Suppressor macrophage (primary cell): ENCODE measurements around the gene TMEM198.
A peak's percentile ranks its signal among the peaks of the same experiment; 100 is the strongest.

Source experiments
- DNase-seq, 4 experiments: peaks; one replicate each; pipeline ENCODE4 v3.0.0-alpha.2; 2020 to 2022

The TMEM198 gene

DNA sequence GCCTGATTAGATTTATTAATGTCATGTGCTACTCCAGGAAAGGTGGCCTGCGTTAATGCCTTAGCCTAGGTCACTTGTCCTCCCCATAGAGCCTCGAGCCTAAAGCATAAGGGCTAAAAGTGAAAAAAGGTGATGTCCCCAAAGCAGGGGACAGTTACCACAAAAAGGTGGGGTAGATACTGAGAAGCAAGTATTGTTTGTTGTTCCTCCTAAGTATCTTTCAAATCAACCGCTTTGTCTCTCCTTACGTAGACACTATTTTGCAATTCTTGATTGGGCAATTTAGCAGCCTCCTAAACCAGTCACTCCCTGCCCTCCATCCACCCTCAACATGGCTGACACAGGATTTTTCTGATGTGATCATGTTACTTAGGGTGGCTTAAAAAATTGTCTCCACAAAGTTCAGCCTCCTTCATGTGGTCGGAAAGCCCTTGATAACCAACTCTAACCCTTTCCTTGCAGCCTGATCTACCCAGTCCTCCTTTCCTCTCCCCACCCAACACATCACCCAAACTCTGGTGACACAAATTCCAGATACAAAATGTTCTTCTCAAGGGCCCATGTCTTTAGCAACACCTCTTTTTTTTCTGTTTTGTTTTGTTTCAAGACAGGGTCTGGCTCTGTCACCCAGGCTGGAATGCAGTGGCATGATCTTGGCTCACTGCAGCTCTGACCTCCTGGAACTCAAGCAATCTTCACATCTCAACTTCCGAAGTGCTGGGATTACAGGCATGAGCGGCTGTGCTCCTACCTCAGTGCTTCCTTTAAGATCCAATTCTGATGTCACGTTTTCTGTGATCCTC is 35.2 kb downstream of the TMEM198 start:
- peak; percentile 28 to 69 (median 55) for DNase-seq

DNA sequence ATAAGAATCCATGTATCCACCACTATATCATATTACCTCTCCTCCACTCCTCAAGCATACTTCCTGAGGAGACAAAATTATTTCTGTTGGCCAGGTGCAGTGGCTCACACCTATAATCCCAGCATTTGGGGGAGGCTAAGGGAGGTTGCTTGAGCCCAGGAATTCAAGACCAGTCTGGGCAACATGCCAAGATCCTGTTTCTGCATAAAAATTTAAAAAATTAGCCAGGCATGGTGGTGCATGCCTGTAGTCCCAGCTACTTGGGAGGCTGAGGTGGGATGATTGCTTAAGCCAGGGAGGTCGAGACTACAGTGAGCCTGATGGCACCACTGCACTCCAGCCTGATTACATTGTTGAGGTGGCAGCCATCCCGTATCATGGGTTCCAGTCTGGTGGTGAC is 37.5 kb downstream of the TMEM198 start:
- DNase-seq = no peak

DNA sequence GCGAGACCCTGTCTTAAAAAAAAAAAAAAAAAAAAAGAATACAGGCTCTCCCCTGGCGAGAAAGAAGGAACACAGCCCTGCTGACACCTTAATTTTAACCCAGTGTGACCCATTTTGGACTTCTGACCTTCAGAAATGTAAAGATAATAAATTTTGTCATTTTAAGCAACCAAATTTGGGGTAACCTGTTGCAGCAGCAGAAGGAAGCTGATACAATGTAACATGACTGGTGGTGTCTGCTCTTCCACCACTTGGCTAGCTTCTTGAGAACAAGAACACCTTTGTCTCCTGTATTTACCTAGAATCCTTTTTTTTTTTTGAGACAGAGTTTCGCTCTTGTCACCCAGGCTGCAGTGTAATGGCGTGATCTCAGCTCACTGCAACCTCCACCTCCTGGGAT is 47.3 kb downstream of the TMEM198 start:
- no peak for DNase-seq

DNA sequence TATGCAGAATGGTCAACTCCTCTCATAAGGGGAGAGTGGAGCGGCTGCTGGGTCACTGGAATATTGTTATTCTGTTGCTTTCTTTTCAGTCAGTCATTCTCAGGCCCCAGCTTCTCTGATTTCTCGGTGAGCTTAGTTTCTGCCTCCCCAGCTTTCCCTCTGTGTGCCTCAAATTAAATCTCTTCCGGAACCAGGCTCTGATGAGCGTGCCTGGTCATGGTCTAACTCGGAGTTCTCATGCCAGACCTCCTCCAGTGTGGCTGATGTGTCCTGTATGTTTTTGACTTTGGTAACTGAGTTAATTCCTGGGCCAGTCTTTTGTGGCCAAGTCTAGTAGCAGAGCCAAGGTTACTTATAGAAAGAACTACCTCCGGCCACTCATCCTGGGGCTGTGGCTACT is 48.9 kb downstream of the TMEM198 start:
- DNase-seq = no peak

DNA sequence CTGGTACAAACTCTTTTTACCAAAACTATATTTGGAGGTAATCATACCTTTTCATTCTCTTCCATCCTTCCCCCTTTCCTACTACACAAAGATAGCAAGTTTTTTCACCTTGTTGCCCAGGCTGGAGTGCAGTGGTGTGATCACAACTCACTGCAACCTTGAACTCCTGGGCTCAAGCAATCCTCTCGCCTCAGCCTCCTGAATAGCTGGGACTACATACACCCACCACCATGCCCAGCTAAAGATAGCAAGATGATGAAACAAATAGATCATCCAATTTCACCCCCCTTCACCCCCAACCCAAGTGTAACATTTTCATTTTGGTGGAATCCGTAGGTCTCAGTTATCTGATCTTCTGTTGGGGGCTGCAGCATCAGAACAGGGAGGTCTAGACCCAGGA is 49.3 kb downstream of the TMEM198 start:
- DNase-seq = no peak

DNA sequence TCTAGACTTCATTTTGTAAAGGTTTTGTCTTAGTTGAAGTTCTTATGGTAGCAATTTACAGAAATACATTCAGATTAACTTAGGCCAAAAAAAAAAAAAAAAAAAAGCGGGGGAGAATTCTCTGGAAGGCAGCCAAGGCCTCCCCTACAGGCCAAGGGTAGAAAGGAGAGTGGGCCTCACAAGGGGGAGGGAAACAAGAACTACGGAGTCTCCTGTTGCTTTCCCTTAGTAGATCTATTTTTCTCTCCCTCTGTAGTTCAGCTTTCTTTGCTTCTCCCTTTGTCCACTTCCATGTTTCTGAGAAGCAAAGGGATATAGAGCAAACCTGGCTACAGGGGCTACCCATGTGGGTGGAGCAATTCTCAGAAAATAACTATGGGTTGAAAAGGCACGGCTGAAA is 51.4 kb downstream of the TMEM198 start:
- DNase-seq = peak in 3 of 4 experiments; percentile 26 to 39 (median 31)

DNA sequence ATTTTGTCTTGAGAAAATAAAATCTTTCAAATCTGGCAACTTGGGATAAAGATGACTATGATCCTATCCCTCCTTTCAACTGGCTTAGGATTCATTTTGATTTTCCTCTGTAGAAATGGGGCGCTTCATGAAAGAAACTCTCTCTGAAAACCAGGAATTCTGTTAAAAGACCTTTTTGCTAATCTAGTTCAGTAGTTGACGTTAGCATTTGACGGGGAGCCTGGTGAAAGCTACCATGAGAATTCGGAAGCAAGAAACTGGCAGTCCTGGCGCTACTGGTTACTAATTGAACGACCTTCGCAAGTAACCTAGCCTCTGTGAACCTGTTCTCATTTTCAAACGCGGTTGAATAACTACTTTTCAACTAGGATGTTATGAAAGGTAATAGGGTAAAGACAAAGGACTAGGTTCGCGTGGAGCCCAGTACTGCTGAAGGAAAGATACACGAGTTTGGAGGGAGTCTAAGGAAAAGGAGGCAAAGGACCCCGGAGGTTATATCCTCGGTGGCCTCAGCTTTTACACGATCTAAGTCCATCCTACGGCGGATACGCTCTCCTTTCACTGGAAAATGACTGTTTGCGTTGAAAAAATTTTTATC is 53.2 kb downstream of the TMEM198 start:
- DNase-seq = peak in 2 of 4 experiments; percentile 19 to 28

DNA sequence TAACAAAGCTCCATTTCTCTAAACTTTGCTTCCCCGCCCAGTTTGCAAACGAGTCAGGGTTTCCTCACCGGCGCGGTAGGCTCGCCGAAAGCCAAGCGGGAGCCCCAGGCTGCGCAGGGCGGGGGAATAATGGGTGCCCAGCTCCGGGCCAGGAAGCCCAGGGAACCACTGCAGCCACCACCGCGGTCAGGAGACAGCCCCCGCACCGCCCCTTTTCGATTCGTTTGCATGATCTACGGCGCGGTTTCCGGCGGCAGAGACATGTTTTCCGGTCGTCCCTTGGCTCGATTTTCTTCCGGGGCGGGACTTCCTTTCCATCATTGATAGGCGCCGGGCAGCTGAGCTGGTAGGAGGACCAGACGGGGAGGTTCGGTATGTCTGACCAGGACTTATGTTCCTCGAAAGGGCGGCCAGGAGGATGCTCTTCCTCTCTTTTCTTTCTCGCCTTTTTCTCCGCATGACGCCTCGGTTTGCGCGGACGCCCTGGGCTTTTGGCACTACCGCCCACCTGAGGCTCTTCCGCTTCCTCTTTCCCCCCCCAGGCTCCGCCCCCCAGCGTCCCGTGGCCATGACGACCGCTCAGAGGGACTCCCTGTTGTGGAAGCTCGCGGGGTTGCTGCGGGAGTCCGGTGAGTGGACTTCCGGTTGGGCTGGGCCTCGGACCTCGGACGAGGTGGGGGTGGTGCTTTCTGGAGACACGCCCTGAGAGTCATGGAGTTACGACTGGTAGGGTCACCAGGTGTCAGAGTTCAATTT is 53.9 kb downstream of the TMEM198 start, which contains the start of gene STK11IP:
Gene STK11IP, plus strand, starts transcription at position 306 of the 756 bp plus-strand sequence. Its CDS starts 263 bp downstream, at position 569.
- DNase-seq = peak; percentile 97 to 98 (median 98)

DNA sequence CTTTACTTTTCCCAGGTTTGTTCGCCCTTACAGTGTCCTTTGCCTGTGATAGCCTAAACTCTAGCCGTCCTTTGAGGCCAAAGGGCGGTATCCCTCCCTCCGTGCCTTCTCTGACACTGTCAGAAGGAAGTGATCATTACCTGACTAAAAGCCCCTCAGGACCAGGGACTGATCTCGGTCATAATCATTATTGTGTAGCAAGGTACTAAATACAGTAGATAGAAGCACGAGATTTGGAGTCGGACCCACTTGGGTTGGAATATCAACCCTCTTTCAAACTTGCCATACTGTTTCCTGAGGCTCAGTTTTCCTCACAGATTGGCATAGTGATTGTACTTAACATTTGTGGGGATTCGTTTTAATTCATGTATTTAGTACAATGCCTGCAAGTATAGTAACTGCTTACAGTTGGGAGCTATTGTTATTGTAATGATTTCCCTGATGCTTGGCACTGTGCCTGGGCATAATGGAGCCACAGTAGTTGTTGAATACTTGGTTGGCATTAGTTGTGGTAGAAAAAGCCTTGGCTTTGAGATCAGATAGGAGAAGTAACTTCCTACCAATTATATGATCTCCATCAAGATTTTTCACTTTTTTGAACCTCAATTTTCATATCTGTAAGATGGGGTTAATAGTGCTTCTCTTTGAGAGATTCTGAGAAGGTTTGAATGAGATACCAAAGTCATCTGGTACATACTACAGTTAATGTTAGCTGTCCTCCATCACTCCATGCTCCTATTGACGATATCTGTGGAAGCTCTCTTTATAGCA is 54.7 kb downstream of the TMEM198 start:
- DNase-seq = no peak
